Jurkat, Clone E6-1 (cell line): ENCODE results near the gene EME2.

Experiments used
- DNase-seq: peaks from one replicate; pipeline ENCODE4 v3.0.0-alpha.2; 2011; ENCODE audit warnings: low read depth, low spot score
- H3K4me3 ChIP-seq: 2 replicates; pipeline ENCODE4 v1.5.1; 2011; ENCODE audit warnings: mild to moderate bottlenecking, low read length, control low read depth, moderate library complexity

Gene EME2

GRCh38 chr16:1744338-1744840 lies 28.2 kb upstream of the EME2 start:
- H3K4me3 ChIP-seq = no peak overlapping the region
- no peak for DNase-seq

GRCh38 chr16:1745181-1745899 lies 27.3 kb upstream of the EME2 start:
- no peak for DNase-seq
- H3K4me3 ChIP-seq = no peak overlapping the region

- DNase-seq = no peak
Measured at GRCh38 chr16:1745900-1746692, 26.5 kb upstream of the EME2 start.

GRCh38 chr16:1746693-1747195 lies 25.9 kb upstream of the EME2 start:
- no peak for DNase-seq
- no peak overlapping the region for H3K4me3 ChIP-seq

More at GRCh38 chr16:1745900-1746692, 26.5 kb upstream of the EME2 start:
- H3K4me3 ChIP-seq = no peak overlapping the region

DNA sequence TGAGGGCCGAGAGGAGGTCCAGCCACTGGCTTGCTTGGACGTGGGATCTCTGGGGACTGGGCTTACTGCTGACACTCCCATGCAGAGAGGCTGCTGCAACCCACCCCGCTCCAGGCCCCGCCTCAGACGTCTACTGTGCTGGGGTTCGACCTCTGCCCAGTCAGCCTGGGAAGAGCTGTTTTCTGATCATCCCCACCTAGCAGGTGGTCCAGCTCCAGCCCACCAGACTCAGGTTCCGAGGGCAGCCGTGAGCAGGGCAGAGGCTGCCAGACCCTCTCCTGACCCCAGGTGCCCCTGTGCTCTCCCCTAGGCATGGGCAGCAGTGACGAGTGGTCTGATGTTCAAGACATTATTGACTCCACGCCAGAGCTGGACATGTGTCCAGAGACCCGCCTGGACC lies 24.7 kb upstream of the EME2 start:
- no peak overlapping the region for H3K4me3 ChIP-seq
- no peak for DNase-seq

- no peak for DNase-seq
Measured at GRCh38 chr16:1749152-1750117, 23.2 kb upstream of the EME2 start.

GRCh38 chr16:1751946-1752345 lies 20.7 kb upstream of the EME2 start:
- no peak for DNase-seq

More at GRCh38 chr16:1749152-1750117, 23.2 kb upstream of the EME2 start:
- H3K4me3 ChIP-seq = no peak overlapping the region

GRCh38 chr16:1752853-1753252 lies 19.8 kb upstream of the EME2 start:
- H3K4me3 ChIP-seq = no peak overlapping the region
- DNase-seq = no peak

More at GRCh38 chr16:1751946-1752345, 20.7 kb upstream of the EME2 start:
- H3K4me3 ChIP-seq = no peak overlapping the region

DNA sequence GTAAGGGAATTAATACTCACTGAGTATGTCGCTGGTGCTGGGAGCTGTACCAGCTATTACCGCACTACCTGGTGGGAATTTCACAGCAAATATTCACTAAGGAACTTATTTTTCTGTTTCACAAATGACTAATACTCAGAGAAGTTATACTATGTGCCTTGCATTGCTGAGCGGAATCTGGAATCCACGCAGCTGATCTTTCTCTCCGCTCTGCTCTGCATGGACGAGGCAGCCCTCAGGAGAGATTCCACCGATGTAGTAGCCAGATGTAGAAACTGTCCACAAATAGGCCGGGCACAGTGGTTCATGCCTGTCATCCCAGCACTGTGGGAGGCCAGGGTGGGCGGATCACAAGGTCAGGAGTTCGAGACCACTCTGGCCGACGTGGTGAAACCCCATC lies 18.4 kb upstream of the EME2 start:
- no peak for DNase-seq
- H3K4me3 ChIP-seq = no peak overlapping the region

GRCh38 chr16:1757714-1758461 lies 14.7 kb upstream of the EME2 start:
- no peak overlapping the region for H3K4me3 ChIP-seq

GRCh38 chr16:1758923-1759322 lies 13.7 kb upstream of the EME2 start:
- no peak for DNase-seq
- H3K4me3 ChIP-seq = no peak overlapping the region

More at GRCh38 chr16:1757714-1758461, 14.7 kb upstream of the EME2 start:
- DNase-seq = no peak

DNA sequence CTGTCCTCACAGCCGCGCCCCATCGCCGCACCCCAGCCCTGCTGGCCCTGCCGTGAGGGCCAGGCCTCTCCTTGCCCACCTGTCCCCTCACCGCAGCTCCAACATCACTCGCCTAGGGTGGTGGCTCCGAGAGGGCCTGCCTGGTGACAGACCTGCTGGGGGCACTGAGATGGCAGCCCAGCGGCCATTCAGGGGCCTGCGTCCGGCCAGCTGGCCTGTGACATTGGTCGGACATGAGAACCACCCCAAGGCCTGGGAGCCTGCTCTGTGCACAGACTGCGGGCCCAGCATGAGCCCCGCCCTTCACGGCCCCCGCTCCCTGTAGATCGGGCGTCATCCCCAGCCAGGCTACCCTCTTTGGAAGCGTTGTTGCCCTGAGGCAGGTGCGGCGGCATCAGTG lies 13.1 kb upstream of the EME2 start:
- no peak overlapping the region for H3K4me3 ChIP-seq
- no peak for DNase-seq

GRCh38 chr16:1760911-1761310 lies 11.7 kb upstream of the EME2 start:
- no peak for DNase-seq
- no peak overlapping the region for H3K4me3 ChIP-seq

DNA sequence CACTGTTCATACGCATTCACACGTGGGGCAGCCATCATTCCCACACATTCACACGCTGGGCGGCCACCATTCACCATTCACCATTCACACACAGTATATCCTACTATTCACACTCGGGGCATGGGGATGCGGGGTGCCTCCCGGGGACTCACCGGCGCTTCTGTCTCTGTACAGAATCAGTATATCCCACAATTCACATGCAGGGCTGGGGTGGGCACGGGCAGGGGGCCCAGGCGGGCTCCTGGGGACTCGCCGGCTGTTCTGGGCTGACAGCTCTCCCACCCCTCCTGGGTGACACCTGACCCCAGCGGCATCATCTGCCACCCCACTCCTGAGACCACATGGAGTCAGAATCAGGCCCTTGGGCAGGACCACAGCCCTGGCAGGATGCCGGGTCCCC lies 10.9 kb upstream of the EME2 start:
- no peak overlapping the region for H3K4me3 ChIP-seq
- DNase-seq = no peak

DNA sequence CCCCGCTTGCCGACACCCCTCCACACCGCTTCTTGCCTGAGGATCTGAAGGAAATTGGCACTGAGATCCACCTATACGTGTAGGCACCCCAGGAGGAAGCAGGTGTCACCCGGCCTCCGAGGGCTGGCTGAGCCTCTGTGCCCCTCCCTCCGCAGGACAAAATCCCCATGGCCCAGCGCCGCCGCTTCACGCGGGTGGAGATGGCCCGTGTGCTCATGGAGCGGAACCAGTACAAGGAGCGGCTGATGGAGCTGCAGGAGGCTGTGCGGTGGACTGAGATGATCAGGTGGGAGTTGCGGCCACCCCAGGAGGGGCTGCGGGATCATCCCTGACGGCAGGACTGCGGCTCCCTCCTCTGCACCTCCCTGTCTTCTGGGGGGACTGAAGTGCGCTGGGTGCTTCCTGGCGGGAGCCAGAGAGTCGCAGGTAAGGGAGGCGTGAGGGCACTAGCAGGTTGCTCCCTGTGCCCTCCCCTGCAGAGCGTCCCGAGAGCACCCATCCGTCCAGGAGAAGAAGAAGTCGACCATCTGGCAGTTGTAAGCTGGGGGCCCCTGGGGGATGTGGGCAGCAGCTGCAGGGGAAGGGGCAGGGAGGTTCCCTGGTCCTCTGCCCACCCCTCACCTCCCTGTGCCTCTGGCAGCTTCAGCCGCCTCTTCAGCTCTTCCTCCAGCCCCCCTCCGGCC lies 10.3 kb upstream of the EME2 start:
- DNase-seq = no peak
- H3K4me3 ChIP-seq = no peak overlapping the region

GRCh38 chr16:1762879-1763520 lies 9.6 kb upstream of the EME2 start:
- H3K4me3 ChIP-seq = no peak overlapping the region

More at GRCh38 chr16:1762879-1763520, 9.6 kb upstream of the EME2 start:
- no peak for DNase-seq
